IPS-18a (cell line): Measurements from ENCODE around the gene BABAM2.

ENCODE experiments used
- H3K27ac ChIP-seq: one replicate; pipeline ENCODE4 v1.5.1; 2013; ENCODE audit warnings: low read length
- H3K27me3 ChIP-seq: one replicate; pipeline ENCODE4 v1.6.1; 2013; ENCODE audit warnings: mild to moderate bottlenecking, low read length; ENCODE audit not compliant: control insufficient read depth, insufficient read depth
- H3K36me3 ChIP-seq: one replicate; pipeline ENCODE4 v1.6.1; 2013; ENCODE audit warnings: low read depth, low read length; ENCODE audit not compliant: control insufficient read depth
- H3K4me1 ChIP-seq: one replicate; pipeline ENCODE4 v1.6.1; 2013; ENCODE audit warnings: low read depth, low read length; ENCODE audit not compliant: control insufficient read depth
- H3K4me3 ChIP-seq: one replicate; pipeline ENCODE4 v1.5.1; 2013; ENCODE audit warnings: low read length
- H3K9ac ChIP-seq: one replicate; pipeline ENCODE4 v1.6.1; 2013; ENCODE audit warnings: mild to moderate bottlenecking, low read length, moderate library complexity
- H3K9me3 ChIP-seq: one replicate; pipeline ENCODE4 v1.6.1; 2013; ENCODE audit warnings: low read depth, low read length; ENCODE audit not compliant: control insufficient read depth

The BABAM2 gene

DNA sequence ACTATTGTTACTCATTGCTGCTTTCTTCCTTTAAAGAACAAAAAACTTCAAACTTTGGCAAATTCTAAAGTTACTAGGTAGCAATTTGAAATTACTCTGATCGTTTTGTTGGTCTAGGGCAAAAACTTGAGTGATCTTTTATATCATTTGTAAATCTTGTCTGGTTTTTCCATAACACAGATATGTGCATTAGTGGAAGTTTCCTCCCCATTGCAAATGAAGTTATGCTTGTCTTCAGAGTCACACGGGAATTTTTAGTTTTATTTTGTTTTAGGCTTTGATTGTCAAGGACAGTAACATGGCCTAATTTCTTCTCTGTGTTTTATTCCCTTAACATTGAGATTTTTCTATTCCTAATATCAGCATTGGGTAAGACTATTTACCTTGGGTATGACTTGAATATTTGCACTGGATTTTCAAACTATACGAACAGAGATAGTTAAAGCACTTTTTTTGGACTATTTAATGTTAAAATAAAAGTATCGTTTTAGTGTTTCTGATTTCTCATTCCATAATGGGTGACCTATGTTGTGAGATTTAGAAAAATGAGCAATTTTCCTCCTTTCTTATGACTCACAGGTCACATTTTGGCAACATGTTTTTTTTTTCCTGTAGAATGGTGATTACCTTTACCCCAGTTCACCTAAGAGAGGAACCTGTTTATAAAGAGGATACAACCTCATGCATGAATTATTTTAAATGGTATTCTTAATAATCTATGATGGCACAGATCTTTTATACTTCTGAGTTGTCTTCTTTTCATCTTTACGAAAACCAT lies 65.0 kb downstream of the BABAM2 start:
- Histone ChIP-seq H3K27ac (no peak overlapping the region), H3K4me1 (no peaks in the 10 kb centered on the region), H3K9ac (no peak overlapping the region)

DNA sequence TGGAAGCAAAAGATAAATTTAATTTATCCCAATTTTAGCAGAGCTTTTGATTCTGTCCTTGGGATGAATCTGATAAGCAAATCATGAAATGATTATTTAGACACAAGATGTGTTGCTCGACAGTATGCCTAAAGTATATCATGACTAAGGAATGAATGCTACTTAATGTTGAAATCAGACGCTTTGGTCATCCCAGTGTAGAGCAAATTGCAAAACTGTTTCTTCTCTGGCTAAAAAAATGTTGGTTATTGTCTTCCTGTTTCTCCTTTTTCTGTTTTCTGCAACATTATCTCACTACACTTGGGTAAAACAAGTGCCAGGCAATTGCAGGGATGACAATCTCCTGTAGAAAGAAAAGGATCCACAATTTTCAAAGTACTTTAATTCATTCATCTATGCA lies 66.4 kb downstream of the BABAM2 start:
- H3K9ac ChIP-seq, result no peak overlapping the region
- no peaks in the 10 kb centered on the region for H3K27me3 ChIP-seq
- H3K27ac ChIP-seq, result no peak overlapping the region
- H3K4me1 ChIP-seq, result no peaks in the 10 kb centered on the region
- no peak overlapping the region for H3K4me3 ChIP-seq
- no peaks in the 10 kb centered on the region for H3K36me3 ChIP-seq
- H3K9me3 ChIP-seq, result no peaks in the 10 kb centered on the region

More for the DNA sequence above, 65.0 kb downstream of the BABAM2 start:
- no peaks in the 10 kb centered on the region for H3K9me3 ChIP-seq
- no peaks in the 10 kb centered on the region for H3K36me3 ChIP-seq
- H3K27me3 ChIP-seq, result no peaks in the 10 kb centered on the region
- H3K4me3 ChIP-seq, result no peak overlapping the region

DNA sequence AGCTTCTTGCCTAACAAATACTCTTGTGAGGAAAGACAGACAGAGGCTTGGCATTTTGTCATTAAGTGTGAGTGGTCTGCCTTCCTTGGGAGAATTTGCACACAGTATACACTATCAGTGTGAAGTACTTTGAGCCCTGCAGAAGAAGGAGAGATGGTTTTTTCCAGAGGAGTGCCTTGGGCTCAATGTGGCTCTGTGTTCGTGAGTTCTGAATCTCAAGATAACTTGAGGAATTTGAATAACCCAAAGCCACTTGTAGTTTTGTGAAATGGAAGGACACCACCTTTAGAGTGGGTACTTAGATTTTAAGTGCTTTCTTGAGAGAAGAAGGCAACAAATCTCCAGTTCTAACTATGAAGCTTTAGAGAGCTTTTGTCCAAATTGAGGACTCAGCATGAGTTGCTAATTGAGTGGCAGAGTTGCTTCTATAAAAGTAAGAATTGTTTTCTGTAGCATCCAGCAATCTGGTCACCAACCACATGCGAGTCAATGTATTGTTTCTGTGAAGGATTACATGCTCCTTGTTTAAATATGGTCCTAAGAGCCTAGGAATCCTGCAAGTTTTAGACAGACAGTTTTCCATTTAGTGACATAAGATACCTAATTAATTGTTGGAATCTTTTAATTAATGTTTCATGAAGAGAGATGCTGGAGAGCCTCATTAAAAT lies 68.3 kb downstream of the BABAM2 start:
- Histone ChIP-seq H3K9me3 (no peaks in the 10 kb centered on the region), H3K36me3 (no peaks in the 10 kb centered on the region), H3K4me1 (no peaks in the 10 kb centered on the region), H3K9ac (no peak overlapping the region), H3K27me3 (no peaks in the 10 kb centered on the region), H3K27ac (no peak overlapping the region), H3K4me3 (no peak overlapping the region)

DNA sequence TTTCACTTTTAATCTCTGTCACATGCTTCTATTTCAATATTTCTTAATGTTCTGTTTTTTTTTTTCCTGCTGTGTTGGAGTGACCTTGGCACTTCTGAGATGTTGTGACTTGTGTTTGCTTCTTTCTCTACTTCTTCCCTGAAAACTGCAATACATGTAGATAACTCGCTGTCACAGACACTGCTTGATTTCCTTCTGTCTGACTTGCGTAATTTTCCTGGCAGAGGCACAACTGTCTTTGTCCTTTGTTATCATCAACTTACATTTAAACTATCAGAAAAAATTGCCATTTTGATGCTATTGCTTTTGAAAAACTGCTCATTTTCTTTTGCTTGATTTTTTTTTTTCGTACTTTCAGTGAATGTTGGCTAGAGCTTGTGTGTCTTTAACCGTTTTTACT lies 69.0 kb downstream of the BABAM2 start:
- Histone ChIP-seq H3K36me3 (no peaks in the 10 kb centered on the region), H3K9me3 (no peaks in the 10 kb centered on the region), H3K4me3 (no peak overlapping the region), H3K4me1 (no peaks in the 10 kb centered on the region), H3K27ac (no peak overlapping the region), H3K27me3 (no peaks in the 10 kb centered on the region), H3K9ac (no peak overlapping the region)

DNA sequence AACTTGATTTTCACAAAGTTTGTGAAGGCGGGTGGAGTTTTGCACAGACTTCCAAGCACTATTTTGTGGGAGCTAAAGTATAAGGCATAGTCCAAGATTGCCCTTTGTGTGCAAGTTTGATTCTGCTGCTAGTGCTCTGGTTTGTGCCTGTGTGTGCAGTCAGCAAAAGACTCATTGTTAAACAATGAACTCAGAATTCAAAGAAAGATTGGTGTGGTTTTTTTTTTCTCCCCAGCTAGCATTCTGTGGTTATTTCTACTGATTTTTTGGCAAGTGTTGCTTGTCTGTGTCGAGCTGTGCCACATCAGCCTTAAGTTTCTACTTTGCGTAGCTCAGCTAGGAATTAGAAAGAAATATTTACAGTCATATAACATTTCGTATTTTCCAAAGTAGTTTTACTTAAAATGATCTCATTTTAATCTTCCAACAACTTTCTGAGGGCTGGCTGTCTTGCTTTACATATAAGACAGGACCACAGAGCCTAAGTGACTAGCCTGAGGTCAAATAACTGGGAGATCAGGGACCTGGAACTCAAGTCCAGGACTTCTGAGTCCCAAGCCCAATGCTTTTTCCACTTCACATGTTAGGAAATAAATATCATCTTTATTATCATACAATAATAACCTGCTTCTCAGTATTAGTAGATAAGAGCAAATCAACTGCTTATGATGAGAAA lies 69.8 kb downstream of the BABAM2 start:
- Histone ChIP-seq H3K9ac (no peak overlapping the region), H3K27me3 (no peaks in the 10 kb centered on the region), H3K27ac (no peak overlapping the region), H3K4me1 (no peaks in the 10 kb centered on the region), H3K36me3 (no peaks in the 10 kb centered on the region), H3K4me3 (no peak overlapping the region), H3K9me3 (no peaks in the 10 kb centered on the region)

DNA sequence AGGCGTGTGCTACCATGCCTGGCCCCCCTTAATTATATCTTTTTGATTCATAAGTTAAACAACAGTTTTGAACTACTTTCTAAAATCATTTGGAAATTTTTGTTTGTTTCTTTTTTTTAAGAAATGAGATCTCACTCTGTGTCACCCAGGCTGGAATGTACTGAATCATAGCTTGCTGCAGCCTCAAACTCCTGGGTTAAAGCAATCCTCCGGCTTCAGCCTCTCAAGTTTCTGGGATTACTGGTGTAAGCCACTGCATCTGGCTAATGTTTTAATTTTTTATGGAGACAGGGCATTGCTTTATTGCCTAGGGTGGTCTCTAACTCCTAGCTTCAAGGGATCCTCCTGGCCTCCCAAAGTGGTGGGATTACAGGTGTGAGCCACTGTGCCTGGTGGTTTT lies 71.5 kb downstream of the BABAM2 start:
- H3K27ac ChIP-seq, result no peak overlapping the region

DNA sequence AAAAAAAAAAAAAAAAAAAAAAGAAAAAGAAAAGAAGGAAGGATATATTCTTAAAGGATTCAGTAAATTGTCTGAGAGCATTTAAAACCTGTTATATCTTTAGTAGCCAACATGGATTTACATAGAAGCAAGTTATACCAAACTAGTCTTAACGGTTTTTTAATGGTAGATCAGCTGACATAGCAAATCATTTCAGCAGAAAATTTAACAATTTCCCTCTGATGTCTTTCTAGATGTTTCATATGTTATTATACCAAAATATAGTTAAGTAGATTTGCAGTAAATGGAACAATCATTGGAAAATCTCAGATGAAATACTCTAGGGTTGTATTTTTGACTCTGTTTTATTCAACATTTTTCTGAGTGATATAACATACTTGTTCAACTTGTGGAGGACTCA lies 72.9 kb downstream of the BABAM2 start:
- Histone ChIP-seq H3K9ac (no peak overlapping the region), H3K9me3 (no peaks in the 10 kb centered on the region), H3K36me3 (no peaks in the 10 kb centered on the region), H3K27ac (no peak overlapping the region), H3K4me1 (no peaks in the 10 kb centered on the region), H3K4me3 (no peak overlapping the region), H3K27me3 (no peaks in the 10 kb centered on the region)

More for the DNA sequence above, 71.5 kb downstream of the BABAM2 start:
- H3K27me3 ChIP-seq, result no peaks in the 10 kb centered on the region
- no peaks in the 10 kb centered on the region for H3K4me1 ChIP-seq
- no peaks in the 10 kb centered on the region for H3K9me3 ChIP-seq
- H3K4me3 ChIP-seq, result no peak overlapping the region
- H3K36me3 ChIP-seq, result no peaks in the 10 kb centered on the region
- H3K9ac ChIP-seq, result no peak overlapping the region

DNA sequence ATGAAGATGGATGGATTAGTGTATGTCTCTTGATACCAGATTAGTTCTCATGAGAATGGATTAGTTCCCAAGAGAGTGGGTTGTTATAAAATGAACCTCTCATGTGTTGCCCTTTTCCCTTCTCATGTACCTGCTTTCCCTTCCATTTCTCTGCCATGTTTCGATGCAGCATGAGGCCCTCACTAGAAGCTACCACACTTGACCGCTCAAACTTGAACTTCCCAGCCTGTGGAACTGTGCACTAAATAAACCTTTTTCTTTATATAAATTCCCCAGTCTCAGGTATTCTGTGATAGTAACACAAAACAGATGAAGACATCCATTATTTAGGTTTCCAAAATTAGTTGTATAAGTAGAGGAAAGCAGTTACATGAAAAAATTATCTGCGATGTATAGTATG lies 73.5 kb downstream of the BABAM2 start:
- Histone ChIP-seq H3K36me3 (no peaks in the 10 kb centered on the region), H3K27ac (no peak overlapping the region)

DNA sequence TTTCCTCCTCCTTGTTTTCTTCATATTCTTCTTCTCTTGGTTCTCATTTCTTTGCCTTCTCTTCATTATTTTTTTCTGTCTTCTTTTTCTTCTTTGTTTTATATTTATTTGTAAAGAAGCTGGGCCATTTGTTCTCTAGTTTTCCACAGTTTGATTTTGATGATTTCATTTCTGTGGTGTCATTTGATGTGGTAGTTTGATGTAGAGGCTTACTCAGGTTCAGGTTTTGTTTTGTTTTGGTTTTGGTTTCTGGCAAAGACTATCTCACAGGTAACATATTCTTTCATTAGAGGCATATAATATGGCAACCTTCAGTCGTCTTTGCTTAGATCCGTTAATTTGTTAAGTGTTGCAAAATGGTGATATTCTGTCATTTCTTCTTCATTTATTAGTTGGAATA lies 75.3 kb downstream of the BABAM2 start:
- Histone ChIP-seq H3K9me3 (no peaks in the 10 kb centered on the region), H3K36me3 (no peaks in the 10 kb centered on the region), H3K27me3 (no peaks in the 10 kb centered on the region), H3K4me3 (no peak overlapping the region), H3K9ac (no peak overlapping the region), H3K4me1 (no peaks in the 10 kb centered on the region), H3K27ac (no peak overlapping the region)

More for the DNA sequence above, 73.5 kb downstream of the BABAM2 start:
- no peaks in the 10 kb centered on the region for H3K4me1 ChIP-seq
- H3K9ac ChIP-seq, result no peak overlapping the region
- no peaks in the 10 kb centered on the region for H3K27me3 ChIP-seq
- no peak overlapping the region for H3K4me3 ChIP-seq
- no peaks in the 10 kb centered on the region for H3K9me3 ChIP-seq

DNA sequence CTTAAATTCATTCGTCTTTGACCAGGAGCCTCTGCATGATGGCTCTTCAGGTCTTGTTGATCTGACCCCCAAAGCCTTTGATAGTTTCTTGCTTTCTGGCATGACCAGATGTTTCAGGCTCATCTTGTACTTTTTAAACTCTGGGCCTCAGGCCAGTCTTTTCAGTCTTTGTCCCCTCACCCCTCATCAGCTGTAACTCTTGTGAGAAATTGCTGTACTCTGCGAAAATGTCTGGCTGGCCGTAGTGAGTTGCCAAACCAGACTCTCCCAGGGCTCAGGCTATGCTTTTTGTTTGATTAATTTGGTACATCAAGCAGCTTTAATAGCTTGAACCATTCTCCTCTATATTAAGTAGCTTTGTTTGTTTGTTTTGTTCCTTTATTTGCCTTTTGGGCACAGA lies 75.9 kb downstream of the BABAM2 start:
- Histone ChIP-seq H3K9me3 (no peaks in the 10 kb centered on the region), H3K36me3 (no peaks in the 10 kb centered on the region), H3K27ac (no peak overlapping the region)

DNA sequence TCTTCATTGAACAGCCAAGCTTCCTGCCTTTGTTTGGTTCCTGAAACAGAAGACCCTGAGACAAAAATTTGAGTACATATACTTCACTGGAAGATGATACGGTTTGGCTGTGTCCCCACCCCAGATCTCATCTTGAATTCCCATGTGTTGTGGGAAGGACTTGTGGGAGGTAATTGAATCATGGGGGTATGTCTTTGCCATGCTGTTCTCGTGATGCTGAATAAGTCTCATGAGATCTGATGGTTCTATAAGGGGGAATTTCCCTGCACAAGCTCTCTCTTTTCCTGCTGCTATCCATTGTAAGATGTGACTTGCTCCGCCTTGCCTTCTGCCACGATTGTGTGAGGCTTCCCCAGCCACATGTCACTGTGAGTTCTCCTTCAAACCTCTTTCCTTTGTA lies 76.5 kb downstream of the BABAM2 start:
- no peak overlapping the region for H3K27ac ChIP-seq
- H3K4me3 ChIP-seq, result no peak overlapping the region
- H3K9ac ChIP-seq, result no peak overlapping the region
- H3K9me3 ChIP-seq, result no peaks in the 10 kb centered on the region
- no peaks in the 10 kb centered on the region for H3K27me3 ChIP-seq
- no peaks in the 10 kb centered on the region for H3K36me3 ChIP-seq
- H3K4me1 ChIP-seq, result no peaks in the 10 kb centered on the region

More for the DNA sequence above, 75.9 kb downstream of the BABAM2 start:
- H3K4me3 ChIP-seq, result no peak overlapping the region
- H3K4me1 ChIP-seq, result no peaks in the 10 kb centered on the region
- H3K27me3 ChIP-seq, result no peaks in the 10 kb centered on the region
- no peak overlapping the region for H3K9ac ChIP-seq
